GM21786 (cell line): ENCODE data around the gene ZFYVE21.

Experiments
- ATAC-seq: cut with Tn5 transposase; IDR thresholded peaks from one replicate; pipeline ENCODE4 v1.9.1; 2021; ENCODE audit not compliant: unreplicated experiment

ZFYVE21 gene

GRCh38 chr14:103704708-103705107 is 10.9 kb upstream of the ZFYVE21 start:
- no peak for ATAC-seq

DNA sequence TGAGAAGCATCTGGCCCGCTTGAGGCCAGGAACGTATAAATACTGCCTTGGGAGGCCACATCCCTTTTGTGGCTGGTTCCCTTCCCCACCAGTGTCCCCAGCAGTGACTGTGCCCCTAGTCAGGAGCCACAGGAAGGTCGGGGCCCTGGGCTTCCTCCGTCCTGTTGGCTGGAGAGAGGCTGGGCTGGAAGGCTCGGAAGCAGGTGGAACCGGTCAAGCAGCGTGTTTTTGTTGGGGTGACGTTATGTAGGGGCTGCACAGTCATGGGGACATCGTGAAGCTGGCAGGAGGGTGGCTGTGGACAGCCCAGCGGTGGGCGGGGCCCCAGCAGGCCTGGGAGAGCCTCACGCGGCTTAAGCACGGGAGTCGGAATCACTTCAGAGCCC is 10.5 kb upstream of the ZFYVE21 start:
- no peak for ATAC-seq

- no peak for ATAC-seq
Observed at GRCh38 chr14:103705504-103706284, 9.9 kb upstream of the ZFYVE21 start.

DNA sequence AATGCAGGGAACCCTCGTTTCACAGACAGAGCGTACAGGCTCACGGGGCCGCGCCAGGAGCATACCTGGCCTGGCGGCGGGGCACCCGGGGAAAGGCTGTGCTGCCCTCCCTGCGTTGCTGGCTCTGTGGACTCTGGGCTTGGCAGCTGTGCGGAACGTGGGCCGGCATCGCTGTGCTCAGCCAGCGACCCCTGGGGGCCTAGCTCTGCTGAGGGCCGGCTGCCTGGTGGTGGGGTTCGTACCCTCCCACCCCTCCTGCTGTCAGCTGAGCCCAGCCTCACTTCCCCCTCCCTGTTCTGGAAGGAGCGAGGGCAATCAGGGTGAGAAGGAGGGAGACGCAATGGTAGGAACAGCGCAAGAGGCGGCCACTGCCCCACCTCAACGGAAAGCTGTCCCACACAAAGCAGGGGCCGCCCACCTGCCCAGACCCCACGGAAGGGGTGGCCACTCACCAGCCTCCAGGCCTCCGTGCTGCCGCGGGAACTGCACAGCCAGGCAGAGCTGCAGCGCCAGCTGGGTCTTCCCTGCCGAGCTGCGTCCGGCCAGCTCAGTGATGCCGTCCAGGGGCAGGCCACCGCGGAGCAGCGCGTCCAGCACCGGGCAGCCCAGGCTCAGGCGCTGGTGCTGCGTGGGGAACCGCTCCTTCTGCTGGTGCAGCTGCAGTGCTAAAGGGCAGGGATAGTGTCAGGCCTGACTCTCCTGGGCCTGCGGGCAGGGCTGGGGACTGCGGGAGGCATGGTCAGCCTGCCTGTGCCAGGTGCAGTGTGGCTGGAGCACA is 8.9 kb upstream of the ZFYVE21 start:
- ATAC-seq = no peak

- ATAC-seq = no peak
Observed at GRCh38 chr14:103707329-103708263, 8.0 kb upstream of the ZFYVE21 start.

DNA sequence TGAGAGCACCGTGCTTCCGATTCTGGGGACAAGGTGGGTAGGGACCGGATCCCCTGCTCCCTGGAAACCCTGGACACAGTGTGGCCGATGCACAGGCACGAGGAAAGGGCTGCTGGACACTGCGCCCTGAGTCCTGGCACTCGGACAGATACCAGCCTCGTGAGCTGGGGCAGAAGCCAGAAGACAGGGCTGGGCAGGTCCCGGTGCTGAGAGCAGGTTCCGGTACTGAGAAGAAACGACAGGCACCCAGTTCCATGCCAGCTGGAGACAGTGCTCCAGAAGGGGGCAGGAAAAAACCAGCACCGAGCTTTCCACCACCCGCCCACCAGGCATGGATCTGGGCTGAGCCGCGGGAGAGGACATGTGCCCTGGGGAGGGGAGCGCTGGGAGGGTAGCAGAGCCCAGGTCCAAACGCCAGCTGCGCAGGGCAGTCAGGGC is 6.8 kb upstream of the ZFYVE21 start:
- ATAC-seq = no peak

DNA sequence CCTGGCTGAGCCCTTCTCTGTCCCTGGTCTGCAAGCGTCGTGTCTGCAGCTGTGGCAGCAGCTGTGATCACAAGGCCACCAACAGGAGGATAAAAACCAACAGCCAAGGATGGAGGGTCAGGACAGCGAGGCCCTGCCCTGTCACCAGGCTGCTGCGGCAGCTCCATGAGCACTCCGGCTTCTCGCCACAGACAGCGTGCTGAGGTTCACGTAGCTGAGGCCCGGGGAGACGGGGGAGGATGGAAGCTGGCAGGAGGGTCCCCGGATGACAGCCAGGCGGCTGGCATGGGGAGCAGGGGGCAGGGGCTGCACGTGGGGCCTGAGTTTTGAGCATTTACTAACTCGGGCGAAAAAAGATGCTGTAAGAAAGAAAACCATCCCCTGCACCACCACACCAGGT is 5.8 kb upstream of the ZFYVE21 start:
- no peak for ATAC-seq

DNA sequence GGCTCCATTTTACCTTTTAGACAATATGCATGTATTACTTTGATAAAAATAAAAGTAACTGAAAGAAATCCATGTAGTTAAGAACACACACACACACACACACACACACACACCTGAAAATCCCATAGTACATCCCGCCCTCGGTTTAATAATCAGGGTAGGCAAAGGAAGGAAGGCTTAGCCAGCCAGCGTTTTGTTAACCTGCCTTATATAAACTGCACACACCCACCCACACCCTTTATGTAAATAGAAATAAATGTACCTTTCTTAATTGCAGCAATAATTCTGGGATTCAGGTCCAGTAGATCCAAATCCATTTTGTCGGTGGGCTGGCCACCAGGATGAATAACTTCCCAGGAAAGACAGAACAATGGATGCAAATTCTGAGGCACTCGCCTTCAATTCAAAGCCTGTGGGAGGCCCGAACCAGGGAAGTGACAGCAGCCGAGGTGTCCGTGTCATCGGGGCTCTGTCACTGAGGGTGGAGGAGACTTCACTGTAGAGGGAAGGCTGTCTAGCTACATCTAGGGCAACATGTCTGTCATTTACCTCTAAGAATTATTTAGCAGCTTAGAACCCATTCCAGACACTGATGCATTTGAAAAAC is 4.7 kb upstream of the ZFYVE21 start:
- ATAC-seq = no peak

- no peak for ATAC-seq
Observed at GRCh38 chr14:103711516-103712431, 3.8 kb upstream of the ZFYVE21 start.

GRCh38 chr14:103712633-103713247 is 2.9 kb upstream of the ZFYVE21 start:
- no peak for ATAC-seq

GRCh38 chr14:103713304-103714062 is 2.1 kb upstream of the ZFYVE21 start:
- ATAC-seq = no peak

DNA sequence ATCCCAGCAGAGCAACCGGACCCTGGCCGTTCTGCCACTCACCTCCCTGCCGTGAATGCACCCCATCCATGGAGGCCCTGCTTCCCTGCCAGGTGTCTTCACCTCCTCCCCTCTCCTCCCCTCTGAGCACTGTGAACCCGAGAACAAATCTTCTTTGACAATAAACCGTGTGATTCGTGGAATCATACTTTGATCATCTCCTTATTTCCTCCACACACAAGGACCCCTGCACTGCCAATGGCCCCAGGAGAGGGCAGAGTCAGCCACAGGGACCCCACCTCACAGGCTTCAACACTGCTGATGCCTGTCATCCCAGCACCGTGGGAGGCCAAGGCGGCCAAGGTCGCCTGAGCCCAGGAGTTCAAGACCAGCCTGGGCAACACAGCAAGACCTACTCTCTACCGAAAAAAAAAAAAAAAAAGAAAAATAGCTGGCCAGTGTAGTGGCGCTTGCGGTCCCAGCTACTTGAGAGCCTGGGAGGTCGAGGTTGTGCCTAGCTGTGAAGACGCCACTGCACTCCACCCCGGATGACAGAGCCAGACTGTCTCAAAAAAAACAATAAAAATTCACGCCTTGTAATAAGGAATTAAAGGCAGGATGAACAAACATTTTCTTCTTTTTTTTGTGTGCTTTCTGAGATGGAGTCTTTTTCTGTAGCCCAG is 1.4 kb upstream of the ZFYVE21 start:
- ATAC-seq = no peak

- ATAC-seq = no peak
Observed at GRCh38 chr14:103716091-103716801, 636 bp downstream of the ZFYVE21 start.

GRCh38 chr14:103716899-103717411 is 1.3 kb downstream of the ZFYVE21 start:
- no peak for ATAC-seq

- no peak for ATAC-seq
Observed at GRCh38 chr14:103718572-103718971, 3.0 kb downstream of the ZFYVE21 start.

DNA sequence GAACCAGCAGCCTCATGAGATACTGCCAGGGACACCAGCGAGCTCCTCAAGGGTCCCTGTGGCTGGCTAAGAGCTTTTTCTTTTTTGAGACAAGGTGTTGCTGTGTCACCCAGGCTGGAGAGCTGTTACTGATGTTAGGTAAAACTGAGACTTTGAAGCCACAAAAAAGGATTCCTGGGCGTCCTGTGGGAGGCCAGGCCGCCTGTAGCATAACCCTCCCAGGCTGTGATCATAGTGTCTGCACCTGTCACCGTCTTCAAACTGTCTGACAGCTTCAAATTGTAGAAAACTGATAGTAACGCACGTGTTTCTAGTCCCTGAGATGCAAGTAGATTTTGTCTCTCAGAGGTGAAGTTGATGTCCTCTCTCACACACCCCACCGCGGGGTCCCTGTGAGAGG is 4.1 kb downstream of the ZFYVE21 start:
- ATAC-seq = no peak
